ENCODE results near the gene FCHO1.

Gene FCHO1, protein sequence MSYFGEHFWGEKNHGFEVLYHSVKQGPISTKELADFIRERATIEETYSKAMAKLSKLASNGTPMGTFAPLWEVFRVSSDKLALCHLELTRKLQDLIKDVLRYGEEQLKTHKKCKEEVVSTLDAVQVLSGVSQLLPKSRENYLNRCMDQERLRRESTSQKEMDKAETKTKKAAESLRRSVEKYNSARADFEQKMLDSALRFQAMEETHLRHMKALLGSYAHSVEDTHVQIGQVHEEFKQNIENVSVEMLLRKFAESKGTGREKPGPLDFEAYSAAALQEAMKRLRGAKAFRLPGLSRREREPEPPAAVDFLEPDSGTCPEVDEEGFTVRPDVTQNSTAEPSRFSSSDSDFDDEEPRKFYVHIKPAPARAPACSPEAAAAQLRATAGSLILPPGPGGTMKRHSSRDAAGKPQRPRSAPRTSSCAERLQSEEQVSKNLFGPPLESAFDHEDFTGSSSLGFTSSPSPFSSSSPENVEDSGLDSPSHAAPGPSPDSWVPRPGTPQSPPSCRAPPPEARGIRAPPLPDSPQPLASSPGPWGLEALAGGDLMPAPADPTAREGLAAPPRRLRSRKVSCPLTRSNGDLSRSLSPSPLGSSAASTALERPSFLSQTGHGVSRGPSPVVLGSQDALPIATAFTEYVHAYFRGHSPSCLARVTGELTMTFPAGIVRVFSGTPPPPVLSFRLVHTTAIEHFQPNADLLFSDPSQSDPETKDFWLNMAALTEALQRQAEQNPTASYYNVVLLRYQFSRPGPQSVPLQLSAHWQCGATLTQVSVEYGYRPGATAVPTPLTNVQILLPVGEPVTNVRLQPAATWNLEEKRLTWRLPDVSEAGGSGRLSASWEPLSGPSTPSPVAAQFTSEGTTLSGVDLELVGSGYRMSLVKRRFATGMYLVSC

GRCh38 chr19:17751103-17751911 is at the start of gene FCHO1:
Gene FCHO1 (plus strand): TSS chr19:17751477. CDS start chr19:17755165, 3,688 bp downstream.
- DNase-seq (ENCODE audit: low read depth) = no peak

DNA sequence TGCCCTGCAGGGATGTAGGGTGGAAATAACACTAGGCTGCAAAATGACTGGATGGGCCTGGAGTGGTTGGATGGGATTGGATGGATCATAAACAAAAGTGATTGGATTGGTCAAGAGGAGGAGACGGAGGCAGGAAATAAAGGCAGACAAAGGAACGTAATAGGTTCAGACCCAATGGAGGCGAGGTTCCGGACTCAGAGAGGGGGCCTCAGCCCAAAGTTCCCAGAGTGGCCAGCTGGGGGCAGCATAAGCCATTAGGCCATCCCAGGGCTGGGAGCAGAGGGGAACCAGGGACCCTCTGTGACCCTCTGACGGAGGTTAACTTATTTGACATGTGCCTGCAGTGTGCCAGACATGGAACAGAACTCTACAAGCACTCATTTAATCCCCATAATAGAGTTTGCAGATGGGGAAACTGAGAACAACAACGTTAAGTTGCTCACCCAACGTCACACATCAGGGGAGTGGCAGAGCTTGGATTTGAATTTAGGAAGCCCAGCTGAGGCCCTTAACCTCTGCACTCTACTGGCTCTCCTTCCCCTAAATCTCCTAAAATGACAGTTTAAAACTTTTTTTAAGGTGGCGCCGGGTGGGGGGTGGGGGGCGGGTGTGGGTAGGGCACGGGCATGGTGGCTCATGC is 47.3 kb upstream of the FCHO1 start:
- peak; percentile 56 for DNase-seq (ENCODE audit: low read depth)

GRCh38 chr19:17706750-17707181 is 44.5 kb upstream of the FCHO1 start:
- peak; percentile 56 for DNase-seq (ENCODE audit: low read depth)

DNA sequence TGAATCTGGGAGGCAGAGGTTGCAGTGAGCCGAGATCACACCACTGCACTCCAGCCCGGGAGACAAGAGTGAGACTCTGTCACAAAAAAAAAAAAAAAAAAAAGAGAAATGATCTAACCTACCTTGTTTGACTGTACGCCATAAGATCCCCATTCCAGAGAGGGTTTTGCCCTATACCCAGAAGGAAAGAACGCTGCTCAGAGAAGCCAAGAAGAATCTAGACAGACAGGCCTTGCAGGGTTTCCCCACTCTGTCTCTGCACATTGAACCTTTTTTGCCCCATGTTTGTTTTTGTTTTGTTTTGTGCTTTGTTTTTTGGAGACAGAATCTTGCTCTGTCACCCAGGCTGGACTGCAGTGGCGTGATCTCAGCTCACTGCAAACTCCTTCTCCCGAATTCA is 39.4 kb upstream of the FCHO1 start:
- DNase-seq (ENCODE audit: low read depth) = no peak

DNA sequence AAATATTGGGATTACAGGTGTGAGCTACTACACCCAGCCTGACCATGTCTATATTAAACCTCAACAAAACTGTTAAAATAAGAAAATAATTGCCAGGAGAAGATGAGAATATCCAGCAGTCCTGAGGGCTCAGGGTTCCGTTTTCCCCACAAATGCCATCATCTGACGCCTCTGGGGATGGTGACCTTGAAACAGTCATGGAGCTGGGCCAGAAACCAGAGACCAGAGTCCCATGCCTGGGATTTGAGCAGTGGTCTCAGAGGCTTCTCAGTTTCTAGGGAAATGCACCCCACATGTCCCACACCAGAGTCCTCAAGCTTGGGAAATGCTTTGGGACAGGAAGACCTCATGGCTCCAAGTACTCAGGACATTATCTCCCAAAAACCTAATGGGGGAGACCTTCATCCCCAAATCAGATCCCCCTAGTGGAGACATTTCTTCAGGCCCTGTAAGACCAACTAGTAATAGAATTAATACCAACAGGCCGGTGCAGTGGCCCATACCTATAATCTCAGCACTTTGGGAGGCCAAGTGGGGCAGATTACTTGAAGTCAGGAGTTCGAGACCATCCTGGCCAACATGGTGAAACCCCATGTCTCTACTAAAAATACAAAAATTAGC is 34.9 kb upstream of the FCHO1 start:
- peak; percentile 26 for DNase-seq (ENCODE audit: low read depth)

- no peak for DNase-seq (ENCODE audit: low read depth)
These were observed 32.7 kb upstream of the FCHO1 start for GRCh38 chr19:17718550-17718946.

GRCh38 chr19:17718947-17719711 is 32.1 kb upstream of the FCHO1 start, which contains the start of gene MAP1S:
Gene MAP1S (plus strand): TSS chr19:17719480. CDS start chr19:17719503, 23 bp downstream.
- peak; percentile 60 for DNase-seq (ENCODE audit: low read depth)

GRCh38 chr19:17719730-17720400 is 31.4 kb upstream of the FCHO1 start:
- DNase-seq (ENCODE audit: low read depth) = no peak

- DNase-seq (ENCODE audit: low read depth) = peak; percentile 17
These were observed 30.8 kb upstream of the FCHO1 start for GRCh38 chr19:17720440-17720839.

DNA sequence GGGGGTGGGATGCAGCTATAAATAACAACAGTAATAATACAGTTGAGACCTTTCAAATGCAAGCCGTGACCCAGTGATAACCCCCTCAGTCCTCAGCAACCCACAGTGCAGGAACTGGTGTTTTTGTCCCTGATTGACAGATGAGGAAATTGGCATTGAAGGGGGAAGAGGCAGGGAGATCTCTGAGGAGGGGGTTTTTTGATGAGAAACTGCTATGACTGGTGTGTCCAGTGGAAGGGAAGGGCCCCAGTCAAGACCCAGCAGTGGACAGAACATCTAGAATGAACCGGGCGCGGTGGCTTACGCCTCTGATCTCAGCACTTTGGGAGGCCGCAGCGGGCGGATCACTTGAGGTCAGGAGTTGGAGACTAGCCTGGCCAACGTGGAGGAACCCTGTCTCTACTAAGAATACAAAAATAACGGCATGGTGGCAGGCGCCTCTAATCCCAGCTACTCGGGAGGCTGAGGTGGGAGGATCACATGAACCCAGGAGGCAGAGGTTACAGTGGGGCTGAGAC is 30.1 kb upstream of the FCHO1 start:
- DNase-seq (ENCODE audit: low read depth) = no peak

GRCh38 chr19:17721821-17722220 is 29.5 kb upstream of the FCHO1 start:
- peak; percentile 82 for DNase-seq (ENCODE audit: low read depth)

GRCh38 chr19:17722655-17723240 is 28.5 kb upstream of the FCHO1 start:
- no peak for DNase-seq (ENCODE audit: low read depth)

- no peak for DNase-seq (ENCODE audit: low read depth)
These were observed 26.6 kb upstream of the FCHO1 start for GRCh38 chr19:17724655-17725054.

DNA sequence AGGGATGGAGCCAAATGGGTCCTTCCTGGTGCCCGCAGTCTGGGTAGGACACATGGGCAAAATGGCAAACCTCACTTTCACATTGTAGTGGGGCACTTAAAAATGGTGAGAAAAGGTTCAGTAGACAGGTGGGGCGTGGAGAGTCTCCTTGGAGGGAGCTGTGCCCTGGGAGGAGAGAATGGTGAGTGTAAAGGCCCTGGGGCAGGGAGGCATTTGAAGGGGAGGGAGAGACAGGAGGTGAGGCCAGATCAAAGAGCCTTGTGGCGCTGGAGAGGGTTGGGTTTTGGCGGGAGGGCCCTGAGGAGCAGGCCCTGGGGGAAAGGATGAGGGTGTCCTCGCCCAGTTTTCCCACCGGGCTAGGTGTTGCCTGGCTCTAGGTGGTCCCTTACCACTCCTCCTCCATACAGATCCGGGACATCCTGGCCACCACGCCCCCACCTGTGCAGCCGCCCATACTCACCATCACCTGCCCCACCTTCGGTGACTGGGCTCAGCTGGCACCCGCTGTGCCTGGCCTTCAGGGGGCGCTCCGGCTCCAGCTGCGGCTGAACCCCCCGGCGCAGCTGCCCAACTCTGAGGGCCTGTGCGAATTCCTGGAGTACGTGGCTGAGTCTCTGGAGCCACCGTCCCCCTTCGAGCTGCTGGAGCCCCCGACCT is 25.7 kb upstream of the FCHO1 start:
- DNase-seq (ENCODE audit: low read depth) = no peak

DNA sequence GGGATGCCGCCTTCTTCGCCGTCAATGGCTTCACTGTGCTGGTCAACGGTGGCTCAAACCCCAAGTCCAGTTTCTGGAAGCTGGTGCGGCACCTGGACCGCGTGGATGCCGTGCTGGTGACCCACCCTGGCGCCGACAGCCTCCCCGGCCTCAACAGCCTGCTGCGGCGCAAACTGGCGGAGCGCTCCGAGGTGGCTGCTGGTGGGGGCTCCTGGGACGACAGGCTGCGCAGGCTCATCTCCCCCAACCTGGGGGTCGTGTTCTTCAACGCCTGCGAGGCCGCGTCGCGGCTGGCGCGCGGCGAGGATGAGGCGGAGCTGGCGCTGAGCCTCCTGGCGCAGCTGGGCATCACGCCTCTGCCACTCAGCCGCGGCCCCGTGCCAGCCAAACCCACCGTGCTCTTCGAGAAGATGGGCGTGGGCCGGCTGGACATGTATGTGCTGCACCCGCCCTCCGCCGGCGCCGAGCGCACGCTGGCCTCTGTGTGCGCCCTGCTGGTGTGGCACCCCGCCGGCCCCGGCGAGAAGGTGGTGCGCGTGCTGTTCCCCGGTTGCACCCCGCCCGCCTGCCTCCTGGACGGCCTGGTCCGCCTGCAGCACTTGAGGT is 25.0 kb upstream of the FCHO1 start:
- DNase-seq (ENCODE audit: low read depth) = no peak

DNA sequence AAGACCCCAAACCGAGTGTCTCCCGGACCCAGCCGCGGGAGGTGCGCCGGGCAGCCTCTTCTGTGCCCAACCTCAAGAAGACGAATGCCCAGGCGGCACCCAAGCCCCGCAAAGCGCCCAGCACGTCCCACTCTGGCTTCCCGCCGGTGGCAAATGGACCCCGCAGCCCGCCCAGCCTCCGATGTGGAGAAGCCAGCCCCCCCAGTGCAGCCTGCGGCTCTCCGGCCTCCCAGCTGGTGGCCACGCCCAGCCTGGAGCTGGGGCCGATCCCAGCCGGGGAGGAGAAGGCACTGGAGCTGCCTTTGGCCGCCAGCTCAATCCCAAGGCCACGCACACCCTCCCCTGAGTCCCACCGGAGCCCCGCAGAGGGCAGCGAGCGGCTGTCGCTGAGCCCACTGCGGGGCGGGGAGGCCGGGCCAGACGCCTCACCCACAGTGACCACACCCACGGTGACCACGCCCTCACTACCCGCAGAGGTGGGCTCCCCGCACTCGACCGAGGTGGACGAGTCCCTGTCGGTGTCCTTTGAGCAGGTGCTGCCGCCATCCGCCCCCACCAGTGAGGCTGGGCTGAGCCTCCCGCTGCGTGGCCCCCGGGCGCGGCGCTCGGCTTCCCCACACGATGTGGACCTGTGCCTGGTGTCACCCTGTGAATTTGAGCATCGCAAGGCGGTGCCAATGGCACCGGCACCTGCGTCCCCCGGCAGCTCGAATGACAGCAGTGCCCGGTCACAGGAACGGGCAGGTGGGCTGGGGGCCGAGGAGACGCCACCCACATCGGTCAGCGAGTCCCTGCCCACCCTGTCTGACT is 24.1 kb upstream of the FCHO1 start:
- DNase-seq (ENCODE audit: low read depth) = no peak

DNA sequence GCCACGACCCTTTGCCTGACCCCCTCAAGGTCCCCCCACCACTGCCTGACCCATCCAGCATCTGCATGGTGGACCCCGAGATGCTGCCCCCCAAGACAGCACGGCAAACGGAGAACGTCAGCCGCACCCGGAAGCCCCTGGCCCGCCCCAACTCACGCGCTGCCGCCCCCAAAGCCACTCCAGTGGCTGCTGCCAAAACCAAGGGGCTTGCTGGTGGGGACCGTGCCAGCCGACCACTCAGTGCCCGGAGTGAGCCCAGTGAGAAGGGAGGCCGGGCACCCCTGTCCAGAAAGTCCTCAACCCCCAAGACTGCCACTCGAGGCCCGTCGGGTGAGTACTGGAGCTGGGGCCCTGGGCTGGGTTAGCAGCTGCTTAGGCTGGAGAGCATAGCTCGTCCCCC is 23.4 kb upstream of the FCHO1 start:
- no peak for DNase-seq (ENCODE audit: low read depth)

All from ELR (cell line).